ENCODE data around the gene PPP1R3E.
"Not testable (repeated sequence)": the region's sequence is repeated elsewhere in the genome, so short reads cannot be mapped to it uniquely, and the experiment has no call there.

PPP1R3E gene

GRCh38 chr14:23302290-23303225 is at the start of gene PPP1R3E:
PPP1R3E (minus strand) TSS chr14:23302859; CDS start chr14:23302576, 283 bp downstream.
- DNase-seq: peak; percentile 64

- peak; percentile 32 for DNase-seq
Measured at GRCh38 chr14:23351681-23352505, 49.2 kb upstream of the PPP1R3E start.

- no peak for DNase-seq
Measured at GRCh38 chr14:23349156-23349845, 46.6 kb upstream of the PPP1R3E start.

GRCh38 chr14:23348297-23348655 is 45.6 kb upstream of the PPP1R3E start:
- no peak for DNase-seq

- DNase-seq: no peak
Measured at GRCh38 chr14:23347406-23348296, 45.0 kb upstream of the PPP1R3E start.

- no peak for DNase-seq
Measured at GRCh38 chr14:23346693-23347405, 44.2 kb upstream of the PPP1R3E start.

- DNase-seq: no peak
Measured at GRCh38 chr14:23345987-23346692, 43.5 kb upstream of the PPP1R3E start.

- DNase-seq: no peak
Measured at GRCh38 chr14:23344481-23344880, 41.8 kb upstream of the PPP1R3E start.

GRCh38 chr14:23339506-23340268 is 37.0 kb upstream of the PPP1R3E start:
- DNase-seq: no peak

GRCh38 chr14:23335623-23336022 is 33.0 kb upstream of the PPP1R3E start:
- DNase-seq: no peak

- DNase-seq: peak; percentile 77
Measured at GRCh38 chr14:23327947-23328744, 25.5 kb upstream of the PPP1R3E start.

GRCh38 chr14:23326491-23327332 is 24.1 kb upstream of the PPP1R3E start:
- DNase-seq: no peak

- DNase-seq: not testable (repeated sequence)
Measured at GRCh38 chr14:23325746-23326145, 23.1 kb upstream of the PPP1R3E start.

- no peak for DNase-seq
Measured at GRCh38 chr14:23324993-23325392, 22.3 kb upstream of the PPP1R3E start.

- DNase-seq: no peak
Measured at GRCh38 chr14:23324455-23324846, 21.8 kb upstream of the PPP1R3E start.

- DNase-seq: no peak
Measured at GRCh38 chr14:23323838-23324454, 21.3 kb upstream of the PPP1R3E start.
